H1 (cell line): ENCODE data around the gene KCNQ1. TPM values are rescaled to one million over a fixed set of nuclear protein-coding genes. Genes with fewer than 3 reads are reported as not detected.

Experiments
- CREB1 ChIP-seq: IDR thresholded peaks from 2 replicates; pipeline ENCODE4 v1.6.1; 2012; ENCODE audit warnings: inconsistent platforms
- polyA plus RNA-seq, 7 experiments: library from polyadenylated mRNA; depleted of rRNA in 3 of 7; stranded (reverse) in 5 of 7; unstranded in 2 of 7; fragments of >200 nt in 5 of 7; fragments of 200-250 nt in 2 of 7; gene quantifications; 1 replicate in 5 of 7; 2 replicates in 1 of 7; 4 replicates in 1 of 7; pipeline versions ENCODE4 v1.2.1 to v1.2.3, GENCODE V29; 2011 to 2013; ENCODE audit warnings: missing spikeins in 2 of 7, mixed read lengths in 2 of 7
- total RNA-seq: library from RNA; stranded (reverse); fragmentation: NEBNext Ultra II Directional; extraction: Animal tissue kit (Norgen Biotek cat#: 25700); gene quantifications from 2 replicates; pipeline ENCODE4 v1.2.1, GENCODE V29; 2021

KCNQ1 gene
- total and polyA plus RNA-seq, 2 of the 8 experiments (the other 6 are each of a cell fraction or from before 2014, with no cell fraction given): 1.9 to 2.0 TPM

- no peak for TF ChIP-seq CREB1
- TF ChIP-seq, all 59 proteins: peak for 0
Observed at GRCh38 chr11:2755071-2755470, 310.3 kb downstream of the KCNQ1 start (continued).
